Transverse colon (tissue), 4 donors: ENCODE measurements around the gene LRRC3.

ENCODE experiments used
- EP300 ChIP-seq: sonication (generic); formaldehyde crosslinking; IDR thresholded peaks from one replicate; pipeline ENCODE4 v1.6.1; 2017; ENCODE audit warnings: antibody characterized with exemption, low read depth
- POLR2A ChIP-seq: fragments of 450-650 bp; IDR thresholded peaks from one replicate; pipeline ENCODE4 v1.6.1; 2016; ENCODE audit warnings: antibody characterized with exemption, mild to moderate bottlenecking, moderate library complexity
- POLR2AphosphoS5 ChIP-seq, 3 donors: sonication (generic); formaldehyde crosslinking; IDR thresholded peaks; one replicate each; pipeline ENCODE4 v1.6.1; 2016; ENCODE audit warnings: antibody characterized with exemption in 3 of 3
- TF ChIP-seq, protein P1 (sequence below), 5 experiments: fragments of 200-600 bp in 3 of 5; fragments of 450-650 bp in 2 of 5; sonication (generic) in 3 of 5; IDR thresholded peaks; 1 replicate in 2 of 5; 2 replicates in 3 of 5; pipeline ENCODE4 v1.5.1; 2016 to 2017; ENCODE audit warnings: antibody characterized with exemption in 5 of 5, inconsistent platforms in 3 of 5, mild to moderate bottlenecking in 2 of 5, moderate library complexity in 1 of 5

DNA sequence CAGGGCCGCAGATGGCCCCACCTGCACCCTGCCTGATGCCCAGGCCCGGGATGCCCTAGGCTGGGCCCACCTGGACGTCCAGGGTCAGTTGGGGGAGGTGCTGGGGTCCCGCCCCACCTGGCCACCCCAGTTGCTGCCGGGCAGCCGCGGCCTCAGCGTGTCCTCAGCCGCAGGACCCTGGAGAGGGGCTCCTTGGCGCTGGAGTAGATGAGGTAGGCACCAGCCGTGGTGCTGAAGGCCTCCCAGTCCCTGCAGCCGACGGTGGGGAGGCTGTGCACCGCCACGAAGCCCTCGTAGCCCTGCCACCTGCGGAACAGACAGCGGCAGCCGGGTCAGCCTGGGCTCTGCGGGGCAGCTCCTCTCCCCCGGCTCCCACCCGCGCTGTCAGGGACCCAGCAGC lies 44.3 kb downstream of the LRRC3 start:
- no peak for TF ChIP-seq POLR2AphosphoS5 (IDR thresholded peaks at IDR 0.05)
- TF ChIP-seq EP300: no peak
- TF ChIP-seq, protein P1, sequence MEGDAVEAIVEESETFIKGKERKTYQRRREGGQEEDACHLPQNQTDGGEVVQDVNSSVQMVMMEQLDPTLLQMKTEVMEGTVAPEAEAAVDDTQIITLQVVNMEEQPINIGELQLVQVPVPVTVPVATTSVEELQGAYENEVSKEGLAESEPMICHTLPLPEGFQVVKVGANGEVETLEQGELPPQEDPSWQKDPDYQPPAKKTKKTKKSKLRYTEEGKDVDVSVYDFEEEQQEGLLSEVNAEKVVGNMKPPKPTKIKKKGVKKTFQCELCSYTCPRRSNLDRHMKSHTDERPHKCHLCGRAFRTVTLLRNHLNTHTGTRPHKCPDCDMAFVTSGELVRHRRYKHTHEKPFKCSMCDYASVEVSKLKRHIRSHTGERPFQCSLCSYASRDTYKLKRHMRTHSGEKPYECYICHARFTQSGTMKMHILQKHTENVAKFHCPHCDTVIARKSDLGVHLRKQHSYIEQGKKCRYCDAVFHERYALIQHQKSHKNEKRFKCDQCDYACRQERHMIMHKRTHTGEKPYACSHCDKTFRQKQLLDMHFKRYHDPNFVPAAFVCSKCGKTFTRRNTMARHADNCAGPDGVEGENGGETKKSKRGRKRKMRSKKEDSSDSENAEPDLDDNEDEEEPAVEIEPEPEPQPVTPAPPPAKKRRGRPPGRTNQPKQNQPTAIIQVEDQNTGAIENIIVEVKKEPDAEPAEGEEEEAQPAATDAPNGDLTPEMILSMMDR (IDR thresholded peaks at IDR 0.05): no peak
- no peak for TF ChIP-seq POLR2A
